RPMI7951 (cell line): Measurements from ENCODE around the gene CYRIA. TPM values are rescaled to one million over a fixed set of nuclear protein-coding genes. Genes with fewer than 3 reads are reported as not detected.

Experiments used
- DNase-seq: peaks from one replicate; pipeline ENCODE4 v3.0.0-alpha.2; 2012; ENCODE audit warnings: low read depth
- total RNA-seq: library from RNA; depleted of rRNA; stranded (reverse); fragments of >200 nt; shearing (Covaris generic); gene quantifications from 2 replicates; pipeline ENCODE4 v1.2.3, GENCODE V29; 2014

Gene CYRIA
- total RNA-seq, 1 experiment from 2014 or later: 0.12 TPM

DNA sequence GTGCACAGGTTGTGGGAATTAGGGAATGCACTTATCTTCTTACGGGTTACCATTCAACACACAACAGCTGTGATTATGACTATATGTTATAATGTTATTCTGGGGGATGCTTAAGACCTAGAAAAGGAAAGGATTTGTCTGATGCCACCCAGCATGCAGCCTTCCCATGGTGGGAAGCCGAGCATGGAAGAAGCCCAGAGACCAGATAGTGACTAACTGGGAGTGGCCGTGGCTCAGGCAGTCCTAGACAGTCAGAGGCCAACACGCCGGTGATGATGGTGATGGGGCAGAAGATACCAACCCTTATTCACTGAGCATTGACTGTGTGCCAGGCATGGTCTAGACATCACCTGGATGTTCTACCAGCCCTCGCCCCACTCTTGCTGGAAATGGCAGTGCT, 35.9 kb downstream of the CYRIA start:
- no peak for DNase-seq

DNA sequence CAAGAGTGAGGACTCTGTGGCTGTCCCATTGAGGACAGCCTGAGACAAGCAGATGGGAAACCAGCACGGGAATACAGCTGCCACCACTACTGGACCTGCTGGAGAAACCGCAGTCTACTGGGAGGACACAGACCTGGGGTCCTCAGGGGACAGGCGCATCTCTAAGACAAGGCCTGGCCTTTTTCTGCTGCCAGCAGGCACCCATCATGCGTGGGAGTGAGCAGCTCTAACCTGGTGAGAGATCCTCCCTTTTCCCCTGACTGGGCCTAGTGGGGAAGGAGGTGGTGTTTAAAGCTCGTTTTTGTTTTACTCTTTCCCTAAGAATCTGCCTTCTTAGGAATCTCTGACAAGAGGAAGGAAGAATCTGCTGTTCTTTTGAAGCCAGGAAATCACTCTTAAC, 36.6 kb downstream of the CYRIA start:
- no peak for DNase-seq

DNA sequence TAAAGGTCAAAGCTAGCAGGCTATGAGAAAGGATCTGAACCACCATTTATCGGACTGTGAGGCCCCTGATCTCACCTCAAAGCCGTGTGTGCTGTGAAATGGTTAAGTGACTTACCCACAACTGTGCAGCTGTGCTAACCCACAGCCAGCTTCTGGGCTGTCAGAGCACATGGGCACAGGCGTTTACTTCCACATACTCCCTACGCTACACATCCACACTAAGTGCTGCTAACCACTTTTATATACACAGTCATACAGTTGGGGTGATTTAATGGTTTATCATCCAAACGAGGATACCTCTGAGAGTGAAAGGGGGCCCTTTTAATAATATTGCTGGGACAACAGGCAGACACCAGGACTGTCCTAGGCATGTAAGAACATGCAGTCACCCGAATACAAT, 37.3 kb downstream of the CYRIA start:
- DNase-seq: no peak

DNA sequence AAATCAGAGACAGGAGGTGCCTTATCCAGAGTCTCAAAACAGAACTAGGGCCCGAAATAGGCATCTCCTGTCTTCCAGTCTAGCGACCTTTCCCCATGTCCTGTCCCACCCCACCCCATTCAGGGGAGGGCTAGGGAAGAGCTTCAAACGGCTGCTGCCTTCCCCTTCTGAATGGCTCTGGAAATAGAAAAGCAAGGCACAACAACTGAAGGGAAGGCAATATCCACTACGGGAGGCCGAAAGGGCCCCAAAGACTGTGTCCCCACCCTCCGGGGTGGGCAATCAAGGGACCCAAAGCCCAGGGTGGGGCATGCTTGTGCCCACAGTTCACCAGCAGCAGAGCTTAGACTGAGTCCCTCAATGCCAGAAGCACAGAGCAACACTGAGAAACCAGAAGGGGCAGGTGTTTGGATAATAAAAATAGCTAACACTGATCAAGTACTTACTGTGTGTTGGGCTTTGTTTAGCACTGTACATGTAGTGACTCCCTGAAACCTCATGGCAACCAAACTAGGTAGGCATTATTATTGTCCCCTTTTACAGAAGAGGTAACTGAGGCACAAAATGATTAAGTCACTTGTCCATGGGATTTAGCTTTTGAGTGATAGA, 38.5 kb downstream of the CYRIA start:
- DNase-seq: no peak

DNA sequence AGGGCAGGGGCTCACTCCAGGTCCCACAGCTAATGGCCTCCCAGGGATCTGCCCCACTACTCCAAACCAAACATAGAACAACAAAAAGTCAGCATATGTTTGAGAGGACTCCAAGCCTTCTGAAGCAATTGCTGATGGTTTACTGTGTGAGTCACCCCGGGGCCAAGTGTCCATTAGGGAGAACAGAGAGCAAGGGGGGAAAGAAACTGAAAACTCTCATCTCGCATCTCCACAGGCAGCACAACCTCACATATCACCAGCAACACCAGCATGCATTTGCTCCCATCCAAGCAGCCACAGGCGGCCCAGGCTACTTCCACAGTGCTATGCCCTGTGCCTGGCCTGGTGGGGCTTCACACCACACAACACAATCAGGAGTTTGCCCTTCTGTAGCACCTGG, 39.1 kb downstream of the CYRIA start:
- DNase-seq: no peak

DNA sequence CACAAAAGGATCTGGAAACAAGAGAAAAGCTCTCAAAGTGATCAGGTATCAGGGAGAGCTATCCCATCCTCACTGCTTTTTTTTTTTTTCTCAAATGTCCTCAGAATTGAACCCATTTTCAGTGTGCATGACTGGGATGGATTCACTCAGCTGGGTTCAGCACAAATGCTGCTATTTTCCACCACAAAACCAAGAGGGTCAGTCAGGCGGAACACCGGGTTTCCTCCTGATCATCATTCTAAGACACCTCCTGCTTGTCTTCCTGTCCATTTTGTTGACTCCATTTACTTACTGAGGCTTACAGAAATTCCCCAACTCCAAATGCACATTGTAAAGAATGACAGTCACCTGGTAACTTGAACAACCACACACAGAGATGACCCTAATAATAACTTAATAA, 39.9 kb downstream of the CYRIA start:
- DNase-seq: no peak

DNA sequence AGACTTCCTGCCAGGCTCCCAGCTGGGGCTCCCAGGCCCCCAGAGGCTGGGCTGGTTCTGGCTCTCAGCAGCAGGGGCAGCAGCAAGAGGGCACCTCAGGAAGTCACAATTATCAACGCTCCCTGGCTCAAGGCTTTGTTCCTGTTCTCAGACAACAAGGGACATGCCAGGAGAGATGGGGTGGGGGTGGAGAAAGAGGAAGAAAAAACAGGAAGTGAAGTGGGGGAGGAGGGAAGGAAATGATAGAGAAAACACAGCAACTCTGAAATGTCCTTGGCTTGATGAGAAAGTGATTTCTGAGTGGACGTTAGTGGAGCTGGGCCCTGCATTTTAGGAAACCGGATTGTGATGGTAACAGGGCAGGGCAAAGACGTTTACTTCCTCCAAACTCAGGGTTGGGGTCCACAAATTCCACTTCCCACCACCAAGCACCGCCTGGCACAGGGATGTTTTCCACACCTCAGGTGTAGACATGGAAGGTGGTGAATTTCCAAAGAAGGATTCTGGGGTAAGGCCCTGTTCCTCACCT, 40.4 kb downstream of the CYRIA start:
- no peak for DNase-seq

DNA sequence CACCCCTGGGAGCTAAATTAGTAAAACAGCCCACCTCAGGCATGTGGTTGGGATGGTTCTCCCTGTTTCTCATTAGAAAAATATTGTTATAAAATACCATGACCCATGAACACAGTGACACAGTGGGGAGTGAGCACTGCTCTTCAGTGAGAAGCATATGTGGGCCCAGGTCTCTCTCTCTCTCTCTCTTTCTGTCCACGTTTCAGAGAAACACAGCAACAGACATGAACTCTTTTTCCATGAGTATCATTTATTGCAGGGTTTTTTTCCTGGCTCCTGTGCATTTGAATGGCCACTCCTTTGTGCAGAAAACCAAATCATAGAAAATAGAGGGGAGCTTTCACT, 41.2 kb downstream of the CYRIA start:
- no peak for DNase-seq

DNA sequence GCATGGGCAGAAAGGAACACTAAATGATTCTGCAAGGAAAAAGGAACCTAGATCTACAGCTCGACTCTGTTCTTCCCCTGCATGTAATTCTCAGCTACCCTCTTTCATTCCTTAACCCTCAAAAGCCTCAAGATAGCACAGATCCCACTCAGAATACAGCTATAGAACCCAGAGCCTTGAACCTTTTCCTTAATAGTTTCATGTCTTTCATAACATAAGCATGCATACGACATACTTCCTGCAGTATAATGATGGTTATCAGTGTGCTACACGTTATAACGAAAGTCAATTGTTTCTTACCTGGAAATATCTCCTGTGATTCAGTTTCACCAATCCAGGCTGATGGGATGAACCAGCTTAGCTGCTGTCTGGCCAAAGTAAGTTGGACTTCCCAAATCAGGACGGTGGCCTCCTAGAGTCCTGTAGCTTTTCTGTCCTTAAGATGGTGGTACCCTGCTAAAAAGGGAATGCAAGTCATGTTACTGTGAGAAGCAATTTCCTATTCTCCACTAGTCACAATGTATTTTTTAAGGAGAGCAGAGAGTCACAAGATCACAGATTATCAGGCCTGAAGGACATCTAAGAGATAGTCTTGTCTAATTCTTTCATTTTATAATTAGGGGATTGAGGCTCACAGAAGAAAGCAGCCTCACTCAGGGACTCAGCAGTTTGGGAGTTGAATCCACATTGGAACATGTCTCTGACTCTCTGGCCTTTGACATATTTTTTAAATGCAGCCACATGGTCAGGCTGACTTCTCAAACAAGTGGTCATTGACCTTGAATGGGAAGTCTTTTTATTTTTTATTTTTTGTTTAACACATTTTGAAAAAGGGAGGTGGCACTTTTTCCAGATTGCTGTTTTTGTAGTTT, 41.8 kb downstream of the CYRIA start:
- no peak for DNase-seq

DNA sequence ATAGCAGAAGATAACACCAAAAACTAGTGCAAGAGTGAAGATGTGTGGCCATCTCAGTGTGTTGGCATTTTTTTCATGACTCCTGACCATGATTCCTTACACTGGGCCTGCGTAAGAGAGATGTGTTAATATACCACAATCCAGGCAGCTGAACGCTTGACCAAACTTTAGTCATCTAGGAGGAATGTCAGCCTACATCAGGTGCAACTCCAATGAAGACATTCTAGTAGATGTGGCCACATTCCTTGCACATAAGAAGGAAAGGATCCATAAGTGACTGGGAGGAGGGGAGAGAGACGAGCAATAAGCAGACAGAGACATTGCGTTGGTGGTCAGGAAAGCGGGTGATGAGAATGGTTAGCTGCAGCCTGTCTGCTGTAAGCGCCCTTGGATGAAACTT, 42.6 kb downstream of the CYRIA start:
- DNase-seq: peak; percentile 20

DNA sequence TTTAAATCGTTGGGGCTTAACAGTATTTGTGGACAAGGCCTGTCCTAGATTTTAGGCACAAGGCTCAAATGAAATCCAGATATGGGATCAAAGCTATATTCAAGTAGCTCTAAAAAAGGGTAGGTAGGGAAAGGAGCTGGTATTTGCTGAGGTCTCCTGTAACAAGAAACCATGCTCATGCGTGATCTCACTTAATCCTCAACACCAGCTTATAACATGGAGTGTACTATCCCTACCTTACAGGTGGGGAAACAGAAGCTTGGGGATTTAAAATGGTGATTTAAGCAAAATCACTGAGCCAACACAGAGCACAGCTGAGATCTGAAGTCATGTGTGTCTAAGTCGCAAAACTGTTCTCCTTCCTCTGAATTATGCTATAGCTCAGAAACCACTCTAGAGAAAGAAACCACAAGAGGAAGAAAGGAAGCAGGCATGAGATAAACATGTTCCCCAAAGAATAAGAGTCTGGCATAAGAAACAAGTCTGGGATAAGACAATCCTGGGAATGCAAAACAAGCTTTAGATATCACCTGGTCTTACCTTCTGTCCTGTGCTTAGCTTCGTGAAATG, 43.1 kb downstream of the CYRIA start:
- DNase-seq: no peak

DNA sequence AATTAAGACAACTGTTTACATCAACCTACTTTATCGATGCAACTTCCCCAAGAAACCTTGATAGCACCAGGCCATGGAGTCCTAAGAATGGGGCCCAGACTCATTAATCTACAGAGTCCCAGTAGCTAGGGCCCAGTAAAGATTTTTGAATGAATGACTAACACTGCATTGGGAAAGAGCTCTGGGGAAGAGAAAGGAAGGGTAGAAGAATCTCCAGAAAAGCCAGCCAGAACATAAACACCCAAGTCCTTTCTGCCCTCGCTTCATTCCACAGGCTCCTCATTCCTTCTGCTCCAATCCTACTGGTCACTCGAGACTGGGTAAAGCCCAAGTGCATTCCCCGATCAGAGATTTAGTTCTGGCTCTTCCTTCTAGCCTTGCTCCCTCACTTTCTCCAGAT, 44.3 kb downstream of the CYRIA start:
- no peak for DNase-seq

DNA sequence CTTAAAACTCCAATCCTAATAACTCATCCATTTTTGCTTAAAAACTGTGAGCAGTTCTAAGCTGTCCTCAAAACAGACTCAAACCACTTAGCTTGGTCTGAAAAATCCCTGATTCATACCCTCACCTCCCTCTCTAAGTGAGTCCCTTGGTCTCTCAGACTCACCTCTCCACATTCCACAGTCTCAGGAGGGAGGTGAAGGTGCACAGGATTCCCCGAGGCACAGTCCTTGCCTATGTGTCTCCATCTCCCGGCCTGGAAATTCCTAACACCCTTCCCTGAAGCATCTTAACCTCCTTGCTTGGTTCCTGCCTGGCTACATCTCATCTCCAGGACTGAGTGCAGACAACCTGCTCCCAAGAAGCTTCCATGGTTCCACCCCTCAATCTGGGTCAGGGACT, 45.0 kb downstream of the CYRIA start:
- DNase-seq: no peak

DNA sequence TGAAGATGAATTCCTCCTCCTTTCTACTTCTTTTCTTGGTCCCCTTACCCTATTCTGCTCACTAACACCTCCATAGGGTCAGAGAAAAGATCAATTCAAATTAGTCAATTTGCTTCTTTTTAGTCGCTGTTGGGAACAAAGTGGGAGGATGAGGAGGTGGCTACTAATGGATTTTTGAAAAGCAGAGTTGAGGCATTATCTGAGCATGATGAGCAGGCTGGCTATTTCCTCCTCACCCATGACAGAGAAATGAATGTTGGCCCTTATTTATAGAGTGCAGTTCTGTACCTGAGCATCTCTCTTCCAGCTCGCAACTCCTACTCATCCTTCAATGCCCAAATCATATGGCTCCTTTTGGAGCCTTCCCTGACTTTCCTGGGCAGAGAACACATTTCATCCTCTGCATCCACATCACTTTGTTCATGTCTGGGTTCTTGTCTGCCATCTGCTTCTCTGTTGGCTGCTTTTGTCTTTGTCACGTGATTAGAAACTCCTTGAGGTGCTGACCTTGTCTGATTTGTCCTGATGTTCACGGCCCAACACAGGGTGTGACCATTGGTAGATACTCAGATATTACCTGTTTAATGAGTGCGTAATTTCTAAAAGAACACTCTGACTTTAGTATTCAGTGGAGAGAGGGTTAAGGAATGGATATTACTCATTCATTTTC, 45.9 kb downstream of the CYRIA start:
- DNase-seq: no peak

DNA sequence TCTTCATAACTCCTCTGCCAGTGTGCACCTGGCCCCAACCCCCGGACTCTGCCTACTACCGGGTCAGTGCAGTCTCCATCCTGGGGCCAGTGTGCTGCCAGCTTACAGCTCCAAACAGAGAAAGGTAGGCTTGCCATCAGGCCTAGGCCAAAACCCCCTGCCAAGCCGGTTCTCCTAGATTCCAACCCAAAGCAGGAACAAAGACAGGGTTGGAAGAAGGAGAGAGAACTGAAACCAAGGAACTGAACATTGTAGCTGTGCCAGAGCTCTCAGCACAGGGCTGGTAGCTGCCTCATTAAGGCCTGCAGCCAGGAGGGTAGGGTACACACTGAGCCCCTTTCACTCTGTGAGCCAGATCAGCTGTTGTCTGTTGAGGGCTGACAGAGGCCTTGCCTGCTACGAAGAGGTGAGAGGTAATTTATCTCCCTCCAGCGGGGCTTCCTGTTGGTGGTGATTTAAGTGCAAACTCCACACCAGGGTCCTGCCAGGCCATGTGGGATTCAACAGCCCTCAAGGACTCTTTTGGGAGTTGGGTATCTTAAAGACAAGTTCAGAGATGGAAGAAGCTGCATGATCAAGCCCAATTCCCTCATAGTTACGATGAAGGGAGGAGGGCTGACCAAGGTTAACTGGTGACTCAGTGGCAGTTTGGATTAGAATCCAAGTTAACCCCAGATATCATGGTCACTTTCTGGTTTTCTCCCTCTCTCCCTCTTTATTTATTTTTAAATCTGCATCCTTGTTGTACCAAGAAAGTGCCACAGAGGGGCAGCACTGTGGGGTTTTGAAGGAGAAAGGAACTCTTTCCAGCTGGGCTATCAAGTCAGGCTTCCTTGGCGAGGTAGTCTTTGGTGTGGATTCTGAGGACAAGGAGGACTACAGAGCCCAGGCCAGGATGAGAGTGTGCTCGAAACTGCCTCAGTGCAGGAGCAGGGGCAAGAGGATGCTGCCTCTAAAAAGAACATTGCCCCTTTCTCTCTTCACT, 48.1 kb downstream of the CYRIA start:
- no peak for DNase-seq
